Chondrocyte (in vitro differentiated cells): ENCODE measurements around the gene STAT4. TPM values are rescaled to one million over a fixed set of nuclear protein-coding genes. Genes with fewer than 3 reads are reported as not detected.

Experiments
- DNase-seq: peaks from one replicate; pipeline ENCODE4 v3.0.0; 2021; ENCODE audit warnings: mixed read lengths, low spot score
- H3K27ac Mint-ChIP-seq: one replicate; pipeline ENCODE4 v1.8.0; 2021; ENCODE audit warnings: mild to moderate bottlenecking, moderate library complexity, mixed read lengths; ENCODE audit not compliant: unreplicated experiment
- H3K27me3 Mint-ChIP-seq: 2 replicates; pipeline ENCODE4 v1.8.0; 2021; ENCODE audit warnings: low read depth, mixed read lengths
- H3K36me3 Mint-ChIP-seq: 2 replicates; pipeline ENCODE4 v1.8.0; 2021; ENCODE audit warnings: low read depth, mixed read lengths
- H3K4me1 Mint-ChIP-seq: 2 replicates; pipeline ENCODE4 v1.8.0; 2021; ENCODE audit warnings: low read depth, mild to moderate bottlenecking, mixed read lengths
- H3K4me3 Mint-ChIP-seq: one replicate; pipeline ENCODE4 v1.8.0; 2021; ENCODE audit warnings: mild to moderate bottlenecking, moderate library complexity, mixed read lengths; ENCODE audit not compliant: unreplicated experiment
- H3K9me3 Mint-ChIP-seq: 2 replicates; pipeline ENCODE4 v1.8.0; 2021; ENCODE audit warnings: low read depth, mixed read lengths
- total RNA-seq: library from RNA; stranded (reverse); gene quantifications from 3 replicates; pipeline ENCODE4 v1.2.1, GENCODE V29; 2021
- TF ChIP-seq, protein P1 (sequence below): fragments of 200-600 bp; sonication (generic); IDR thresholded peaks from 2 replicates; pipeline ENCODE4 v1.5.0; 2021; ENCODE audit warnings: antibody characterized with exemption, mild to moderate bottlenecking, moderate library complexity

The STAT4 gene
- total RNA-seq, 1 donor from 2014 or later: 12.4 TPM

GRCh38 chr2:190980630-190981209 lies 170.1 kb downstream of the STAT4 start:
- Mint-ChIP-seq H3K4me3 (peak overlapping the region; percentile 39), H3K27ac (peak overlapping the region; percentile 89), H3K9me3 (no peaks in the 10 kb centered on the region), H3K36me3 (peaks cover 70% of the 10 kb centered on the region), H3K27me3 (no peaks in the 10 kb centered on the region), H3K4me1 (peaks cover 29% of the 10 kb centered on the region)
- TF ChIP-seq, protein P1, sequence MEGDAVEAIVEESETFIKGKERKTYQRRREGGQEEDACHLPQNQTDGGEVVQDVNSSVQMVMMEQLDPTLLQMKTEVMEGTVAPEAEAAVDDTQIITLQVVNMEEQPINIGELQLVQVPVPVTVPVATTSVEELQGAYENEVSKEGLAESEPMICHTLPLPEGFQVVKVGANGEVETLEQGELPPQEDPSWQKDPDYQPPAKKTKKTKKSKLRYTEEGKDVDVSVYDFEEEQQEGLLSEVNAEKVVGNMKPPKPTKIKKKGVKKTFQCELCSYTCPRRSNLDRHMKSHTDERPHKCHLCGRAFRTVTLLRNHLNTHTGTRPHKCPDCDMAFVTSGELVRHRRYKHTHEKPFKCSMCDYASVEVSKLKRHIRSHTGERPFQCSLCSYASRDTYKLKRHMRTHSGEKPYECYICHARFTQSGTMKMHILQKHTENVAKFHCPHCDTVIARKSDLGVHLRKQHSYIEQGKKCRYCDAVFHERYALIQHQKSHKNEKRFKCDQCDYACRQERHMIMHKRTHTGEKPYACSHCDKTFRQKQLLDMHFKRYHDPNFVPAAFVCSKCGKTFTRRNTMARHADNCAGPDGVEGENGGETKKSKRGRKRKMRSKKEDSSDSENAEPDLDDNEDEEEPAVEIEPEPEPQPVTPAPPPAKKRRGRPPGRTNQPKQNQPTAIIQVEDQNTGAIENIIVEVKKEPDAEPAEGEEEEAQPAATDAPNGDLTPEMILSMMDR: no peak
- no peak for DNase-seq

DNA sequence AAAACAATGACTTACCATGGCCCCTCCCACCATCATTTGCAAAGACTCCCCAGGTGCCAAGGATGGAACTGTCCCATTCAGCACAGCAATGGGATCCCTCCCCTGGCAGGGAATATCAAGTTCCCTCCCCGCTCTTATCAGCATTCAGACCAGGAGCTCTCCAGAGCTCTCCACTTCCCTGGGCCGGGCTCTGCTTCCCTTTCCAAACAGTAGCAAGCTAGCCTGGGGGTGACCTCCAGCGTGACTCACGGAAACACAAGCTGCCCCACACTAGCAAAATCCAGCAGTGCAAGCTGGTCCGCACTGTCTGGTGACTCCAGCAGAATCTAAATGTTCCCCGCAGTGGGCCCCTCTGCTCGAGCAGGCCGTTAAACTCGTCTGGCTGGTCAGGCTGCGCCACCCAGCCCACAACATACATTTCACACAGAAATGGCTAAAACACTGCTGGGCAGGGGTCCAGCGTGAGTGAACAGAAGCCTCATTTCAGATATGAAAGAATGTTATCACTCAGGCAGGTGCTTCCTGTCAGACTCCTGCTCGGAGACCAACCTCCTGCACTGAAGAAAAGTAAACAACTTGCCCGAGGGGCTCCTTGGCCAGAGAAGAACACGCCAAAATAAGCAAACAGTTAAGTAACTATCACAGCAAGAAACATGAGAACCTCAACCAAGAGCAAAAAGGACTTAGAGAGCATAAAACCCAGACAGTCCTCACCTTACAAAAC lies 170.7 kb downstream of the STAT4 start:
- Mint-ChIP-seq H3K9me3 (no peaks in the 10 kb centered on the region), H3K4me1 (peaks cover 29% of the 10 kb centered on the region), H3K36me3 (peaks cover 71% of the 10 kb centered on the region), H3K4me3 (peak overlapping the region; percentile 39), H3K27ac (peak overlapping the region; percentile 89), H3K27me3 (no peaks in the 10 kb centered on the region)
- TF ChIP-seq, protein P1: peak; percentile 40
- no peak for DNase-seq

Other genes starting within 250 kb of the STAT4 start
- 71.5 to 143 TPM (median 140 TPM) in 3 replicates for gene STAT1, start 136.8 kb downstream of the STAT4 start, total RNA-seq
- 64.7 to 116 TPM (median 114 TPM) in 3 replicates for gene MYO1B, start 94.4 kb upstream of the STAT4 start, total RNA-seq